ENCODE measurements around the gene PGLYRP3.

PGLYRP3 gene

GRCh38 chr1:153313288-153313687 is 536 bp upstream of the PGLYRP3 start:
- DNase-seq (ENCODE audit: low spot score) = no peak

DNA sequence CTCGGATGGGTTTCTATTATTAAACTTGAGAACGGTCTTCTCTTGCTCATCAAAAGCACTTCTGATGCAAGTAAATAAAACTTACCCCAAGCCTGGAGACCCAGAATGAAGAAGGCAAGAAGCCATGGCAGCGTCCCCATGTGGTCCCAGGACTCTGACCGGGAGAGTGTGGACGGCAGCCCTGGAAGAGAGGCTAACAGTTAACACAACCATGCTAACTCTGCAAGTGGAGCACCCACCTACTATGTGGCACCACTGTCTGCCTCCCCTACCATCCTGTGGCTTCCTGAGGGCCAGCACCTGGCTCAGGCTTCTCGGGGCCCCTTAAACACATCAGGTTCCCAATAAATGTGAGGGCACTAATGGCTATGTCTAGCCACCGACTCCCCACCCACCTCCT is 2.2 kb downstream of the PGLYRP3 start:
- no peak for DNase-seq (ENCODE audit: low spot score)

- no peak for DNase-seq (ENCODE audit: low spot score)
Observed at GRCh38 chr1:153309441-153309840, 3.3 kb downstream of the PGLYRP3 start.

- DNase-seq (ENCODE audit: low spot score) = no peak
Observed at GRCh38 chr1:153308540-153308939, 4.2 kb downstream of the PGLYRP3 start.

DNA sequence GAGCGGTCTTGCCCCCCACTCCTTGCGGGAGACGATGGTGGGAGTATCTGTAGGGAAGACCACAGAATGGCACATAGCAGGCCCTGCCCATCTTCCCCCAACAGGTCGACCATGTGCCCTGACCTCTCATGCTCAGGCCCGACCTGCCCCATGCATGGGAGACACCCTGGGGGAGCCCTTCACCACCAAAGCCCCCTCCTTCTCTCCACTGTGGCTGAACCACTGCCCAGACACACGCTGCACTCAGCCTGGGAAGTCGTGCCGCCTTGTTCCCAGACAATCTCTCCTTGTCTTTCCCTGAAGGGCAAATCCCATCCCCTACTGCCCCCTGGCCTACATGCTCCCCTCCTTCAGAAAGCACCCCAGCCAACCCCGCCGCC is 5.5 kb downstream of the PGLYRP3 start:
- no peak for DNase-seq (ENCODE audit: low spot score)

DNA sequence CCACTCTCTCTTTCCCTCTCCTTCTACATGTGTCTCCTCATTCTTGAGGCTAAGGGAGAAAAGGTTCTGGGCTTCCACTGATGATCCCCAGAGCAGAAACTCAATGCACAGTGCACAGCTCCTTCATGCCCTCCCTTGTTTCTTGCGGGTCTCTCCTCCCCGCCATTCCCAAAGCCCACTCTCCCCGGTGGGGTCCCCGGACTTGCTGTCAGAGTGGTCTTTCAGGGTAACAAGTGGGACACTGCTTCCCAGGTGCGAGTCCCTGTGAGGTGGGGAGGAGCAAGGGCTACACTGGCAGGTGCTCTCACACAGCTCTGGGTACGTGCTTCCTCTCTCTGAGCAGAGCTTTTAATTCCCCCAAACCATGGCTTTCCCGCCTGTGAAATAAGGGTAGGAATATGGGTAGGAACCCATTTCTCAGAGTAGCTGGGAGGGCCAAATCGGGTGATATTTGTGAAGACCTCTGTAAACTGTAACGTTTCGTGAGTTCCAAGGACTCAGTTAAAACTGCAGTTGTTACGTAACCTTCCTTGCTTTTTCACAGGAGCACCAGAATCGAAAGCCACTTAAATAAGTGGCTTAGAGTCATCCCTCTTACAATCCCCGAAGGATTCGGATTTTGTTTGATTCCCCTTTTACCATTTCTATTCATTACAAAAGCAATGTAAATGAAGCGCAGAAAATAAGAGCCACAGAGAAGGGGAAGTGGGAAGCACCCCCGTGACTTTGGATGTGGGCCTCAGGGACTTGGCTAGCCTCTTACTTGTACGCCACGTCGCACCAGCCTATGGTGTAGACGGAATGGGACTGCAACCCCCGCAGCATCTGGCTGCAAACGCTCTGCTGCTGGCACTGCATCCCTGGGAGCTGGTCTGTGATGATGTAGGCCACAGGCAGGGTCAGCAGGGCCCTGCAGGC is 6.2 kb downstream of the PGLYRP3 start:
- DNase-seq (ENCODE audit: low spot score) = no peak

- DNase-seq (ENCODE audit: low spot score) = no peak
Observed at GRCh38 chr1:153305682-153306081, 7.1 kb downstream of the PGLYRP3 start.

GRCh38 chr1:153302308-153302707 is 10.4 kb downstream of the PGLYRP3 start:
- DNase-seq (ENCODE audit: low spot score) = no peak

GRCh38 chr1:153293851-153294250 is 18.9 kb downstream of the PGLYRP3 start:
- no peak for DNase-seq (ENCODE audit: low spot score)

- no peak for DNase-seq (ENCODE audit: low spot score)
Observed at GRCh38 chr1:153293480-153293775, 19.3 kb downstream of the PGLYRP3 start.

DNA sequence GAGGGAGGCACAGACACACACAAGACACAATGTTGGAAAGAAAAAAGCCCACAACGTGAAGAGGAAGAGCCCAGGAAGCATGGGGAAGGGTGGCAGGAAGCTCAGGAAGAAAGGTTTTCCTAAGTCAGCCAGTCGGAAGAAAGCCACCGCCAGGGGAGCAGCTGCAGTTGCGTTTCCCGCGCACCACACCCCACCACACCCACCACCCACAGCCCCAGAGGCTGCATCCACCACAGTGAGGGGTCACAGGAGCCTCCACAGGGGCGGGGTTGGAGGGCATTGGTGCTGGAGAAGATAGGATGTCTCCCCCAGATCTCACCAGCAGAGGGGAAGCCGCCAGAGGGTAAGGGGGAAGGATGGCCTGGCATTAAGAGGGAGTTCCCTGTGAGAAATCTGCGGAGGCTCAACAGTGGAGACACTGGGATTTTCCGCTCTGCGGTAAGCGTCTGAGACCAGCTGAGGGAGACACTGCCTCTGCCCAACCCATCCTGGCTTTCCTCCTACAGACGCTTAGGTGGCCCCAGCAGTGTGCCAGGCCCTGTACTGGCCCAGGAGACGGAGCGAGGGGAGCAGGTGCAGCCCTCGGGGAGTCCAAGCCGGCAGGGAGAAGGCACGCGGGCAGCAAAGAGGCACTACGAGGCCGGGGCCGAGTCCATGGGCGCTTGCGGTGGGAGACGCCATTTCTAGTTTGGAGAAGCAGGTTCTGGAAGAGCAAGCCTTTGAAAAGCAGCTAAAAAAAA is 19.8 kb downstream of the PGLYRP3 start:
- no peak for DNase-seq (ENCODE audit: low spot score)

DNA sequence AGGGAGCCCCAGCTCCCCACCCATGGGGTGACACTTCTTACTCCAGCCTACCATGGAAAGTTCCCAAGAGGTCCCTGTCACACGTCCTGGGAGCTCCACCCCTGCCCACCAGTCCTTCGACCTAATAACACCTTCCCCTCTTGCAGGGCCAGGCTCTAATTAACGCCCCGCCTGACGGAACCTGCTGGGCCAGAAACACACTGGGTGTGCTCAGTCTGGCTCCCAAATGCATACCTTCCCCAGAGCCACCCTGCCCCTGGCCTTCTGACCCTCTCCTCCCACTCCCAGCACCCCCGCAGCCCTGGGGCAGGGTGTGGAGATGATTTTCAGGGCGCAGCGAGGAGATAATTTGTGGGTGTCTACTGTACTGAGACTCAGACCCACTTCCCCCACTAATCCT is 20.6 kb downstream of the PGLYRP3 start:
- no peak for DNase-seq (ENCODE audit: low spot score)

- DNase-seq (ENCODE audit: low spot score) = no peak
Observed at GRCh38 chr1:153291514-153291913, 21.2 kb downstream of the PGLYRP3 start.

DNA sequence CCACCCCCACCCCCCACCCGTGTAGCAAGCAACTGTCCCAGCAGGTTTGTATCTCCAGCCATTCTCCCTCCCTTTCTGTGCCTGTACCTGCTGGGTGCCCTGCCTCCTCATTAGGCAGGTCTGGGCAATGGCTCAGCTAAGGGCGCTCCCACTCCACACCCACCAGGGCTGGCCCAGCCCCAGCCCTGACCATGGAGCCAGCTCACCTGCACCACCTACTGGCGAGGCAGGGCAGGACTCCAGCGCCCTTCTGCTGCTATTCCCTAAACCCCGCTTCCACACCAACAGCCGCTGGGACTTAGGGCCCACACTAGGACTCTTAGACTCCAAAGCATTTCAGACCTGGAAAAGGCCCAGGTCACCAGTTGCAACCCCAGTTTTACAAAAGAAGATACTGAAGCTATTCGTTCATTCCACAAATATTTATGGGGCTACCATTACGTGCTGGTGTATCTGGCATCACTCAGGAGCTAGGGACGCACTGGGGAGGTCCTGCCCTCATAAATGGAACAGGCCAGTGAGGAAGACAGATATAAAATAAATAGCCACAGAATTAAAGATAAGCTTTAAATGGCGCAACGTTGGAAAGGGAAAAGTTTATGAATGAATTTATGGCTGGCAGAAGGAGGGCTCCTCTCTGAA is 24.0 kb downstream of the PGLYRP3 start:
- DNase-seq (ENCODE audit: low spot score) = peak; percentile 69

- DNase-seq (ENCODE audit: low spot score) = no peak
Observed at GRCh38 chr1:153277852-153278251, 34.9 kb downstream of the PGLYRP3 start.

DNA sequence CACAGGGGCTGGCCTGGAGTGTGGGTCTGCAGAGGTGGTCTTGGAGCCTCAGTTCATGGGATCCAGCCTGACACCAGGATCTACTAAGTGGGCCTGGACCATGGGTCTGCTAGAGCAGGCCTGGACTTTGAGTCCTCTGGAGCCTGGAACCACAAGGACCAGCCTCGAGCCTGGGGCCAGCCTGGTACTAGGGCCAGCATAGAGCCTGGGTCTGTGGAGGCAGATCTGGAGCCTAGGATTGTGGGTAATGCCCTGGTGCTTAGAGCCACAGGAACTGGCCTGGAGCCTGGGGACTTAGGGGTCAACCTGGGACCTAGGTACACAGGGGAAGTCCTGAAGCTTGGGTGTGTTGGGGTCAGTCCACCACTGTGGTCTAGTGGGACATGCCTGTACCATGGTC is 40.6 kb downstream of the PGLYRP3 start:
- DNase-seq (ENCODE audit: low spot score) = no peak

DNA sequence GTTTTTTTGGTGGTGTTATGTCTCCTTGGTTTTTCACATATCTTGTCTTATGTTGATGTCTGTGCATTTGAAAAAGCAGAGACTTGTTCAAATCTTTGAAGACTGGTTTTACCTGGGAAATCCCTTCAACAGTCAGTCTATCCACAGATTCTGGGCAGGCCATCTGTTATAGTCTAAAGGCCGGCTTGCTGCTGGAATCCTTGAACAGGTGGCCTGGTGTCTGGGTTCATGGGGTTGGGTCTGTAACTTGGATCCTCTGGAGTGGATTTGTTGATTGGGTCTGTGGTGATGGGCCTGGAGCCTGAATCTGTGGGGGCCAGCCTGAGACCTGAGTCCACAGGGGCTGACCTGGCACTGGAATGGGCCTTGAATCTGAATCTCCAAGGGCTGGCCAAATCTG is 41.0 kb downstream of the PGLYRP3 start:
- DNase-seq (ENCODE audit: low spot score) = no peak

DNA sequence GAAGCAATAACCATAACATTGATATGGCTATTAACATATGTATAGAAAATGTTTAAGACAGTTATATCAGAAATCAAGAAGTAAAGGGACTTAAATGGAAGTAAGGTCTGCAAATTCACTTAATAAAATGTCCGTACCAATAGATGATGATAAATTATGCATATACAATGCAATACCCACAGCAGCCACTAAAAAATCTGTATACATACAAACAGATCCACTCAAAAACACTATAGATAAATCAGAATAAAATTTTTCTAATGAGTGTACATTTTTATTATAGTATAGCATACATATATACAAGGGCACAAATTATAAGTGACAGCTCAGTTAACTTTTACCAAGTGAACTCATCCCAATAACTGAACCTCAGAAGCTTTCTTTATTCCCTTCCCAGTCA is 47.3 kb downstream of the PGLYRP3 start:
- DNase-seq (ENCODE audit: low spot score) = no peak

GRCh38 chr1:153262462-153263157 is 50.1 kb downstream of the PGLYRP3 start:
- DNase-seq (ENCODE audit: low spot score) = no peak

DNA sequence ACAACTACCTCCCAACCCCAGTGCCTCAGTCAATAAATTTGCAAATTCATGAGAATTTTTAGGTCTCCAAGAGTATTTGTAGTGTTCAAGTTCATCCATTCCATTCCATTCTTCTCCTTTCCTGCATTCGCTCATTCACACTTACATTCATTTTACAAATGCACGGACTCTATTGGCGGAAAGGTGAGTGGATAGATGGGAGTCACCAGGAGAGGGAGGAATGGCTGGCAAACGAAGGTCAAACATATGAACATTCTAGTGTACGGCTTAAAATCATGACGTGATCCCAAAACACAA is 50.7 kb downstream of the PGLYRP3 start:
- DNase-seq (ENCODE audit: low spot score) = no peak

- DNase-seq (ENCODE audit: low spot score) = no peak
Observed at GRCh38 chr1:153261281-153262069, 51.3 kb downstream of the PGLYRP3 start.

All from COLO829 (cell line).